Islet of Langerhans (tissue), 1 donor: ENCODE results near the gene CEBPG.

Experiments used
- FAIRE-seq: peaks from one replicate; lab custom pipeline; 2011; peaks lifted over from hg19 to GRCh38; lab: Jason Lieb, UNC

CEBPG gene

DNA sequence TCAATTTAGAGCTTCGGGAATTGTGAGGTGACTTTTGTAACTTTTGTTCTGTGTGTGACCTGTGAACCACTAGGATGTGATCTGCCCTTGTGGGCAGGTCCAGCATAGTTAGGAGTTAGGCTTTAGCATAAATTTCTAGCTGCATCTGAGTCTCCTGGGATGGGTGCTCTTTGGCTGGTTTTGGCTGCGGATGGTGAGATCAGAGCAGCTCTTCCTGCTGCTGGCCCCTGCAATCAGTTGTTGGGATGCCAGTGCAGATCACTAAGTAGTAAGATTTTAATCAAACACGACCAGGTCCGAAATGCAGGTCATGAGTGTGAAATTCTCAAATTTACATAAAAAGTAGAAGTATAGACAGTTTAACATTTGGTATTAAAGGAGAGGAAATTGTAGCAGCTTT, 8.5 kb downstream of the CEBPG start:
- no peak for FAIRE-seq

DNA sequence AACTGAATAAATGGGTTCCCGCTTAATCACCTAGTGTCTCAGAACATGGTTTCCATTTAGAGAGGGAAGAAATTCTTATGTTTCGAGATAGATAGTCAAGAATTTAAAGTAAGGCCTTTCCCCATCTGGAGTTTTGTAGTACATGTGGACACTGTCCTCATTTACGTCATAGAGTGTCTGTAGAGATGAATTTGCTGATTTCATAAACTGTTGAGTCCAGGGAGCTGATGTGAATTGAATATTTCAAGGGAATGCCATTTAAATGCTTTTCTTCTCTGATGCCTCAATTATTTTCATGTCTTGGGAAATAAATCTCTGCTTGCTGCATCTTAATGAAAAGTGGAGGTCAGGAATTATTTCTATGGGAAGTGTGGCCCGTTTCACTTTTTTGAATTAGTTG, 9.5 kb downstream of the CEBPG start:
- no peak for FAIRE-seq

DNA sequence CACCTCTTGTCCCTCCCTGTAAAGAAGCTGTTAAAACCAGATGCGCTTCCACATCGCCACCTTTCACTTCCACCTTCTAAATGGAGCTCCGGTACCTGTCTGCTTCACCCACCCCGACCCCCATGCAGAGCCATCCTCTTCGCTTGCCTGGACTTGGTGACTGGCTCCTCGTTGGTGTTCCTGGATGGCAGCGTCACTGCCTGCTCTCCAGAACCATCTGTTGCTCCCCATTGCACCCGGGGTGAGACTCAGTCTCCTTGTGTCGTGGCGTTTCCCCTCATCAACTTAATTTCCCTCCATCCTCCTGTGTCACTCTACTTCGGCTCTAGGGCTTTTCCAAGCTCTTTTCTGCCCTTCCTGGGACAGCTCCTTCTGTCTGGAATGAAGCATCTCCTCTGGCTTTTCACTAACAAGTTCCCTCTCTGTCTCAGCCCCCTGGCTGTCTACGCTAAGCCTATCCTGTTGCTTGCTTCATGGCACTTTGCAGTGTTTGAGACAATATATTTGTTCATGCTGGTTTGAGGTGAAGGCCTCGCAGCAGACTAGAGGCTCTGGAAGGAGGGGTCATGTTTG, 10.3 kb downstream of the CEBPG start:
- no peak for FAIRE-seq

DNA sequence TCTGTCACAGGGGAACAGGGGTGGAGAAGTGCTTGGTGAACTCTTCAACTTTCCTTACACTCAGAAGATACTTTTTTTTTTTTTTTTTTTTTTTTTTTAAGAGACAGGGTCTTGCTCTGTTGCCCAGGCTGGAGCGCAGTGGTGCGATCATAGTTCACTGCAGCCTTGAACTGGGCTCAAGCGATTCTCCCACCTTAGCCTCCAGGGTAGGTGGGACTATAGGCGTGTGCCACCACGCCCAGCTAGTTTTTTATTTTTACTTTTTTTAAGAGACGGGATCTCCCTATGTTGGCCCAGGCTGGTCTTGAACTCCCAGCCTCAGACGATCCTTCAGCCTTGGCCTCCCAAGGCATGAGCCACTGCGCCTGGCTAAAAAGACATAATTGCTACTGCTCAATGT, 11.5 kb downstream of the CEBPG start:
- no peak for FAIRE-seq

DNA sequence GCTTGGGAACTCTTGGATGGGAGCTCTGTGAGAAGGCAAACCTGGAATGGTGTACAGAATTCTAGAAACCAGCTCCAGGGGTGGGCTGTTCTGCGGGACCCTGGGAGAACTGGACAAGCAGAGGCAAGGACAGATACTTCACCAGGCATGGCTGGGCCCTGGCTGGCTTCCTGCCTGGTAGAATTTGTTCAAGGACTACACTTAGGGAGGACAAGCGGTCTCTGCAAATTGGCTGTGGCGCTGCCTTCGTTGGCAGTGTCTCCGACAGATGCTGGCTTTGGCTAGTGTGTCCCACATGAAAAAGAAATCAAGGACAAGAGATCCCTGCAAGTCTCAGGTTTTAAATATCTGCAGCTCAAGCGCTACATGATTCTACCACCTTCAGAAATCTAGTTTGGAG, 12.4 kb downstream of the CEBPG start:
- FAIRE-seq, result no peak

DNA sequence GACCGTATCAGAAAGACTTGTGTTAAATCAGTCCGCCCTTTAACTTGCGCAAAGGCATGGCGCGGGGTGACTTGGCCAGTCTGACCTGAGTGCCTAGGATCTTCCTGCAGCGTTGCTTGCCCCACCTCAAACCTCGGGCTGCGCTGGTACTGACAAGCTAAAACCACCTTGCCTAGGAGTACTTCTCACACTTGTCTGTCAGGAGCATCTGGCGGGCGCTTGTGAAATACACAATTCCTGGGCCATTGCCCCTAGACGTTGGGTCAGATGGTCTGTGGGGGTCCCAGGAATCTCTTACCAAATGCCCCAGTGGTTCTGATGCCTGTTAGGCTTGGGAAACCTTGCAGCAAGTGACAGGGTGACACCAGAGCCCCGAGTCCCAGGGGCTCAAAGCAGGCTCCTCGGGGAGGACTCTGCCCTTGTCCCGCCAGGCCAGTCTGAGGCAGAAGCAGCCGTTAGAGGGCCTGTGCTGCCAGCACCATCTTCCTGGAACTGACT, 12.9 kb downstream of the CEBPG start:
- no peak for FAIRE-seq

DNA sequence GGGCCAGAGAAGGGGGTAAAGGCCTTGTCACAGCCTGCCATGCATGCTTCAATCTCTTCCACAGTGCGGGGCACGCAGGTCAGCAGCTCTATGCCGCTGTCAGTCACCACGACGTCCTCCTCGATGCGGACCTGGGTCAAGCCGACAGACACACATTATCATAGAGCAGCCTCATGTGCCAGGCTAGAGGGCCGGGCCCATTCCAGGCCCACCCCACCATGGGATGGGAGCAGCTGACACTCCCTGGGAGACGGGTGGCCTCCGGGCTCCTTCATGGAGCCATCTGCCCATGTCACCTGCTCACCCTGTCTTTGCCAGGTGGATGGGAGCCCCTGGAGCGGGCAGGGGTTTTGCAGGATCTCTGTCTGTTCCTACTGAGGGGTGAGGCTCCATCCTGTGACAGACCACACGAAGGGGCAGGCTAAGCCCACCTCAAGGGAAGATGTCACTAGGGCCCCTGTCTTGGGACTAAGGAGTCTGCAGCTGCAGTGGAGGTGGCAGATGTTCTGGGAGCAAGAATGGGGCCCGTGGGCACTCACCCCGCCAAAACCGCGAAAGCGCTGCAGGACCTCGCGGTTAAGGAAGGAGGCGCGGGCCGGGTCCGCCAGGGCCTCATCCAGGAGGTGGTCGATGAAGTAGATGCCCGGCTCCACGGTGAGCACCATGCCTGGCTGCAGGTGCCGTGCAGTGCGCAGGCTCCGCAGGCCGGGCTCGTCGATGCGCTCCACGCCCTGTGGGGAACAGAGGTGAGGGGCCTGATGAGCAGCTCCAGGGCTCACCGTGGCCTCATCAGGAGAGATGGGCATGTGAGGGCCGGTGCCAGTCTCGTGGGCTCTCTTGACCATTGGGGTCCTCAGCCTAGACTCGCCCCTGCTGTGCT, 14.1 kb downstream of the CEBPG start:
- no peak for FAIRE-seq

DNA sequence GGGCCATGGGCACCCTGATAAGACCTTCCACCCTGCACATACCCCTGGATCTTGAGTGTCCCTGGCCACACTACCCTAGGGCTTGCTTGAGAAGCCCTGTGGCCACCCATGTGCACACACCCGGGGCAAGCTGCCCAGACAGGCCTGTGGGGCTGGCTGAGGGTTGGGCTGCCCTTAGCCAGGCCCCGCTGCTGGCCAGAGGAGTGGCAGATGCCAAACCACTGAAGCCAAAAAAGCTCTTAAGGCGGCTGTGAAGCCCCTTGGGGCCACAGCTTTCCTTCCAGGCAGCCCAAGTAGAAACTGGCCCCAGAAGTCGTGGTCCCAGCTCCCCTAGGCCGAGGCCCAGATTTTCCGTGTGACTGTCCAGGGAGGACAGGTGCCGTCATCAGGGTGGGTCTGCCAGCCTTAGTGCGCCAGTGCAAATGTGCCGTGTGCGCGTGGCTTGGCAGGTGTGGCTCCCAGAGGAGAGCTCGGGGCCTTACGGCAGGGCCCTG, 14.8 kb downstream of the CEBPG start:
- FAIRE-seq, result no peak

DNA sequence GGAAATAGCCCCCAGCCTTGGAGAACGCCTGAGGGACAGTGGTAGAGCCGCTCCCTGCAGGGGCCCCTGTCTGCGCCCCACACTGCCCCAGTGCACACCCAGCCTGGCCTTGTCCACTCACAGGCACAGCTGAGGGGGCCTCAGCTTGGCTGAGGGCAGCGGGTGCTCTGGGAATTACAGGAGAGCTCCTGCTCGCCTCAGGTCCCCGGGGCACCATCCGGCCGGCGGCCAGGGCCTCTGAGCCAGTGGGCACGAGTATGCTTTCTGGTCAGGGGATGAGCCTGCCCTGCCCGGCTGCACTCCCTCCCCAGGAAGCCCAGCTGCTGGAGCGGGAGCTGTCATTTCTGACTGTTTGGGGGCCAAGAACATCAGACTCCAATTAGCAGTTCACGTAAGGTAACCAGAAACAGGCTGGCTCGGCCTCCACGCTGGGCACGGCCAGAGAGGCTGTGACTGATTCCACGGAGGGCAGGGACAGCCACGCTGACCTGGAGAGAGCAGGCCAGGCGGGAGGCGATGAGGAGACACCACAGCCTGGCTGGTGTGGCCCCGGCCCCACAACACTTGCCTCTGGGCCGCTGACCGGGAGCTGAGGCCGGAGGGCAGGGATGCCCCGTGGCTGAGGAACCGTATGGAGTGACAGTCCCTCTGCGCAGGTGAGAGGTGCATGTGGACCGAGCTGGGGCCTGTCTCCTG, 15.4 kb downstream of the CEBPG start:
- no peak for FAIRE-seq

DNA sequence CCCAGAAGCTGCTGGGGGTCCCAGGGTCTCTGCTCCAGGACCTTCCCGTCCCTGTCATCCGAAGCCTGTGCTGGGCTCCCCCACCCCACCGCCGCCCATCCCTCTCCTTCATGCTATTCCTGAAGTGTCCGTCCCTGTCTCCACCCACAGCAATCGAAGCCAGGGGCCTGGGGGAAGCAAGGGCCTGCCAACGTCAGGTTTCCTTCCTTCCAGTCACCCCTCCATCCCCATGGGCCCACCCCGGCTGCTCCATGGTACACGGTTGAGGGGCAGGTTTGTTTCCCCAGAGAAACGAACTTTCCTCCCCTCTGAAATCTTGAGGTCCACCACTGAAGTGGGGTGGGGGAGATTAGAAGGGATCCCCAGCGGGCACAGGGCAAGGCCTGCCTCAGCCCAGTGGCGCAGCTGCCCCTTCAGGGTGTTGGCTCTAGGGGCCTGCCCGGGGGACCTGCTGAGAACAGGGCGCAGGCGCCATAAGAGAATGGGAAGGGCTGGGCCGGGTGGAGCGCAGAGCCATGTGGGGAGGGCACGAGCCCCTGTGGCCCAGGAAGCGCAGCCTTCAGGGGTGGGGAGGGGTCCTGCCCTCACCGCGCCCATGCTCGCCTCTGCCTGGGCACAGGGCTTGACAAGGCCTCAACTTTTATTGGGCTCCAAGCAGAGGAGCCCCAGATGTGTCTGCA, 16.1 kb downstream of the CEBPG start:
- no peak for FAIRE-seq

DNA sequence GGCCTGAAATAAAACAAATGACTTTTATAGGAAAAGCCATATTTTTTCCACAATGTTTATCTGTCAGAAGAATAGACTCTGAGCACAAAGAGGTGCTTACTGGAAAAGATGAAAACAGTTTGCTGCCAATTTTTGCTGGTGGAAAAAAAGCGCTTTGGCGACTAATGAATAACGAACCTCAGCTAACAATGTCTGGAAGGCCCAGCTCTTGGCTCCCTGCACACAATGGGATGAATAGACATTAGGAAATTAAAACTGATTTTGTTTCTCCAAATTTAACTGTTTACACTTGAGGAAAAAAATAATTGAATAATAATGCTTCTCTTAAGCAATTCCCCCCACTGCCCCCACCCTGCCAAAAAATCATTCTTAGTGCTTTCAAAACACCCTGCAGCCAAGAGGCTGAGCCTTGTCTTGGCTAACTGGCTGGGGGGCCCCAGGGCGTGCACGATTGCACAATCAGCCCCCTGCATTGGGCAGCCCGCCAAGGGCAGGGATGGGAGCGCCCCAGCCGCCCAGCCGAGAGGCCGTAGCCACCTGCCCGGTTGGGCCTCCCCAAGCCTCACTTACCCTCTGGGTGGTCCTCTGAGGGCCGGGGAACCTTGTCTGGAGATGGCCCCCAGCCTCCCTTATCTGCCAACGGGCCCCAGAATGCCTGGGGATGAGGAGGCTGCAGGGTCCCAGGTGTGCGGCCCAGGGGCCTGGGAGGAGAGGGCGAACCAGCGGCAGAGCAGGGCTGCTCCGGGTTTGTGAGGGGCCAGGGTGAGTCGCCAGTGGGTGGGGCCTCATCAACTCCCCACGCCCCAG, 16.8 kb downstream of the CEBPG start:
- no peak for FAIRE-seq

DNA sequence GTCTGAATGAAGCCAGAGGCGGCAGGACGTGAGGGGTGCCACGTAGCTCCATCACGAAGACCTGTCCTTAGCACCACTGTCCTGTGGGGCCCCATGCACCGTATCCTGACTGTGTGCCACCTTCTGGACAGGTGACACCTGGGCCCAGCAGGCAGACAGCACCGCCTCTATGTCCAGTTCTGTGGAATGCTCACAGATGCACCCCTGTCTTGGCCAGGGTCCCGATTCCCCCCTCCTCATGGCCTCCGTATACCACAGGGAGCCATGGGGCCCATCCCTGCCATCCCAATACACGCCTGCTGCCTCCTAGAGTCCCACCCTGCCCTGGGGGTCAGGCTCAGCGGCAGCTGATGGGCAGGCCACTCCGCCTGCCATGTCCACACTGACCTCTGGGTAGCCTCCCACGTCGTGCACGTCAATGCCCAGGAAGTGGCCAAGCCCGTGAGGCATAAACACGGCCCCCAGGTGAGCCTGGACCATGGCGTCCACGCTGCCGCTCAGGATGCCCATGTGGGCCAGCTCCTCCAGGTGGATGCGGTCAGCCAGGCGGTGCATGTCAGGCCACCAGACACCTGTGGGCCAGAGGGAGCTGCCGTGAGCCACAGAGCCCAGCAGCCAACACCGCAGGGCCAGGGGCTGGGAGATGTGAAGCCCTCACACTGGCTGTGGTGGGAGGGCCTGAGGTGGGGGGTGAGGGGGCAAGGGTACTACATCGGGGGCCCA, 17.6 kb downstream of the CEBPG start:
- FAIRE-seq, result no peak

DNA sequence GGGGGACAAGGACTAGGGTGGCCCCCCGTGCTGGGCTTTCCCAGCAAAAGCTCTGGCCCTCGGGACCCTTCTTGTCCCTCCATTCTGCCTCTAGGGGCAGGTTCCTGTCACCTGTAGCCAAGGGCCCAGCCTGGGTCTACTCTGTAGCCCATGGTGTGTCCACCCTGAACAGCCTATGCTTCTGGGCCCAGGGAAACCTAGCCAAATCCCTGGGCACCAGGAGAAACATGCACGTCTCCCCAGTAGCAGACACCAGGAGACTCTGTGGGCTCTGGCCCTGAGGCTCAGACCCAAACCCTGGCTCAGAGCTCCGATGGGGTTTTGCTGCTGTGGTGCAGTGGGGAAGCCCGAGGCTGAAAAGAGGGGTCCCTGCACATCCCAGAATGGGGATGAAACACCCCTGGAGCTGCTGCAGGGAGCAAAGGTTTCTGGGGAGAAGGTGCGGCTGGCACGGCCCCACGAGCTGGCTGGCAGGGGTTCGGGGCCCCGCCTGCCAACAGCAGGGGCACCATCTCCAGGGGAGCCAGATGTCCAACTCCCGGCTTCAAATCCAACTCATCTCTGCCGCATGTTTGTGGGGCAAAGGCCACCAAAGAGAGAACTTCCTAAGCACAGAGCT, 18.2 kb downstream of the CEBPG start:
- FAIRE-seq, result no peak

DNA sequence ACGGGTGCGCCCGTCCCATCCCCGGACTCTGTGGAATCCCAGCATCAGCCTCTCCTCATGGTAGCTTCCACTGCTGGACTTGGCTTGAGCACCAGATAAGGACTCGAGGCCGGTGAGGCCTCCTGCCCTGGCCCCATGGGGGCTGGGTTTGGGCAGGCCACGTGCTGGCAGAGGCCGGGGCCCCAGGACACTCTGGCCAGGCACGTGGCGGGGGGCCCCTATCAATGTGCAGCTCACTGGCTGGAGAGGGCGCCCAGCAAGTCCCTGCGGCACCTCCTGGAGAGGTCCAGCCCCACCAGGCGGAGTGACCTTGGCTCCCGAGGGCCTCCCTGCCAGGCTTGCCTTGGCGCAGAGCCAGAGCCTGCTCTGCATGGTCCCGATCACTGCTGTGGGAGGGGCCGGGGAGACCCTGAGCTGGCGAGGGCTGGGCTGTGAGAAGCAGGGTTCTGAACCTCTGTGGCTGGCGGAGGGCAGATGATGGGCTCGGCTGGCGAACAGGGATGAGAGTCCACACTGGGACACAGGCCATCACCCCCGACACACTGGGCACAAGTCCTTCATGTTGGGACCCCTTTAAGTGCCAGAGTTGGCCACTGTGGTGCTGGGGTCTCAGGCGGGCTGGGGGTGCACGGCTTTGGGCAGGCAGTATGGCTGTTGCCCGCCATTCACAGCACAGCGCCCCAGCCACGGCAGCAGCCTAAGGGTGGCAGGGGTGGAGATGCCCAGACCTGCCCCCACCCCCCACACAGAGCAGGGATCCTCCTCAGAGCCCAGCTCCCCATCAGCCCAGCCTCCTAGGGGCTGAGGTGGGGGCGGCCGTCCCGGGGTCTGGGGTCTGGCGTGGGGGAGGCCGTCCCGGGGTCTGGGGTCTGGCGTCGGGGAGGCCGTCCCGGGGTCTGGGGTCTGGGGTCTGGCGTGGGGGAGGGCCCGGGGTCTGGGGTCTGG, 19.1 kb downstream of the CEBPG start:
- no peak for FAIRE-seq

DNA sequence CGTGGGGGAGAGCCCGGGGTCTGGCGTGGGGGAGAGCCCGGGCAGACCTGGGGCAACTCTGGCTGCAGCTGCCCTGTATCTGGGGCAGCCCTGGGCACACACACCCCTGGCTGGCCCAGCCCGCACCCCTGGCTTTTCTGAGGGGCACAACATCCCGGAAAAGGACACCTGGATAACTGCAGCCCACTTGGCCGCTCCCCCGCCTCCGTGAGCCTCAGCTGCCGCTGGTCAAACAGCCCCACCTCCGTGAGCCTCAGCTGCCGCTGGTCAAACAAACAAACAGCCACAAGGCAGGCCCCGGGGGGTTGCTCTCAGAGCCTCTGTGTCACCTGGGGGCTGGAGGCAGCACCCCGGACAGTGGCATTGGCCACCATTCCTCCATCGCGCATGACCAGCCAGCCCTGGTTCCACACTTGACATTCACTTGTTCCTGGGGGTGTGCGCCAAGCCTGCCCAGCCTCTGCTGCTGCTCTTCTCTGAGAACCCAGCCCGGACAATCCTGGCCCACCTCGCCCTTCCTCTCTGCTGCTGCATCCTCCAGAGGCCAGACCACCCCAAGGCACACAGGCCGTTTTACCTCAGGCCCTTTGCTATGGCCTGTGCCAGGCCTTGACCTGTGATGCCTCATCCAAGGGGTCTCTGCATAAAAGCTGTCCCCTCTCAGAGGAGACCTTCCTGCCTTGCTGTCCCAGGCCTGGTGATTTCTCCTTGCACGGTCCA, 19.9 kb downstream of the CEBPG start:
- no peak for FAIRE-seq

DNA sequence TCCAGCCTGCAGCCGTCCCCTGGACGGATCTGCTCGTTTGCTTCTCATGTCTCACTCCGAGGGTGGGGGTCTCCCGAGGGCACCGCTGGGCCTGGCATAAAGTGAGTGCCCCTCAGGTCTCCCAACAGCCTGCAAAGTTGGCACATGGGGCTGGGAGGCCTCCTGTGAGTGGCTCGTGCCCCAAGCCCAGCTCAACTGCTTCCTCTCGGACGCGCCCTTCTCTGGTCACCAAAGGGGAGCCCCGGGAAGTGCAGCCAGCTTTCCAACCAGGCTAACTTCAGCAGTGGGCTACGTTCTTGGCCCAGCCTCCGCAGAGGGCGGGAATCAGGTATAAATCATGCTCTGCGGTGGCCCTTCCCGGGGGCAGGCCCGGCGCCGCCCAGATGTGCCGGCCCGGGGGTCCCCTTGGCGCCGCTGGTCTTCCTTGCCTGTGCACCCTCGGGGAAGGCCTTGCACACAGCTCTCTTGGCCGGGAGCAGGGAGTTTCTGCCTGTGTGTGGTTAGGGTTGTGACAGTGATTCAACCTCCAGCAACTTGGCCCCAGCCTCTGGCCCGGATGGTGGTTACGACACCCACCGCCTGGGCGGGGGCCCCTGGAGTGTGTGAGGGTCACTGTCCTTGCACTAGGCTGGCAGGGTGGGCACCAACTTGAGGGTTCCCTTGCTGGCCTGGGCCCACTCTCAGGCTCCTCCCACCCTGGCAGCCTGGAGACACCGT, 20.7 kb downstream of the CEBPG start:
- FAIRE-seq, result no peak

DNA sequence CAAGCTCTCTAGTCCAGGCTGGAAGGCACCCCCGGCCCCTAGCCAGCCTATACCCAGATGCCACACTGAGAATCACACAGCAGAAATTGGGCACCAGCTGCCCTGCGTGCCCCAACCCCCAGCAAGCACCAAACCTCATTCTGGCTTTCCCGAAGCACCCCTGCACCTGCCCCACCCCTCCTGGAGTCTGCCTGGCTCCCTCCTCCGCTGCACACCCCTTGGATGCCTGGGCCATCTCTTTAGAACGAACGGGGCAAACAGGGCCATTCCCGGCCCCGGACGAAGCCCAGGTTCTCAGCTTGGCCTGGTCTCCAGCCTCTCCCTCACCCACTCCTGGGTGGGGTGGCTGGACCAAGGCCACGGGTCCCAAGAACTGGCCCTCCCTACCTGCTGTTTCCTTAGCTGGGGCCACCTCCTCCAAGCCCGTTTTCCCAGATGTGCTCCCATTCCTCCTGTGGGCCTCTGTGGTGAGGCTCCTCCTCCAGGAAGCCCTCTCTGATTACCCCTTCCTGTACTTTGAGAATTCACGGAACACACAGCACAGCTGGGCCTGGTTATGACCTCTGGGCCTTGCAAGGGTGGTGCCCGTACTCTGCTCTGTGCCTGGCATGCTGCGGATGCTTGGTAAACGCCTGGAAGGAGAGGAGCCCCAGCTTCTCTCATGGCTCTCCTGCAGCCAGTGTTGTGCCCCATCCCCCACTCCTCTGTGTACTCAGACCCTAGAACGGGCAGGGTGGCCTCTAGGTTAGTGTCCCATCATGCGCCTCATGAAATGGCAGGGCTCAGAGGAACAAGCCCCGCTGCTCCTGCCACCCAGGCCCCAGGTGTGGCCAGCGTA, 21.4 kb downstream of the CEBPG start:
- no peak for FAIRE-seq
